Gastrocnemius medialis (tissue), 4 donors: ENCODE data around the gene PIAS4. TPM values are rescaled to one million over a fixed set of nuclear protein-coding genes. Genes with fewer than 3 reads are reported as not detected.

Experiments used
- ATAC-seq, 2 donors: fragments of 150-250 bp; one replicate each; pipeline ENCODE4 v1.9.1; 2016
- DNase-seq, 2 donors: peaks; one replicate each; pipeline ENCODE4 v3.0.0-alpha.2; 2019
- H3K27ac ChIP-seq, 4 donors: fragments of 200-600 bp; sonication (generic); 1 replicate in 1 of 4; 2 replicates in 3 of 4; pipeline ENCODE4 v1.5.1; 2016 to 2018; ENCODE audit warnings: mild to moderate bottlenecking in 2 of 4, moderate library complexity in 1 of 4
- H3K27me3 ChIP-seq, 3 donors: fragments of 200-600 bp; sonication (generic) in 2 of 3; 1 replicate in 1 of 3; 2 replicates in 2 of 3; pipeline versions ENCODE4 v1.5.1 to v1.6.0; 2016 to 2019; ENCODE audit warnings: mild to moderate bottlenecking in 1 of 3, moderate library complexity in 1 of 3
- H3K36me3 ChIP-seq, 2 donors: fragments of 200-600 bp; sonication (generic) in 1 of 2; one replicate each; pipeline ENCODE4 v1.5.1; 2017 to 2018
- H3K4me1 ChIP-seq, 2 donors: fragments of 200-600 bp; sonication (generic) in 1 of 2; one replicate each; pipeline ENCODE4 v1.5.1; 2016 to 2017; ENCODE audit warnings: mild to moderate bottlenecking in 2 of 2
- H3K4me3 ChIP-seq, 4 donors: fragments of 200-600 bp; sonication (generic) in 3 of 4; 1 replicate in 1 of 4; 2 replicates in 3 of 4; pipeline ENCODE4 v1.5.1; 2016 to 2019; ENCODE audit warnings: mild to moderate bottlenecking in 2 of 4
- H3K9me3 ChIP-seq, 3 donors: fragments of 200-600 bp; sonication (generic) in 2 of 3; 1 replicate in 1 of 3; 2 replicates in 2 of 3; pipeline ENCODE4 v1.5.1; 2016 to 2019
- CTCF ChIP-seq, 5 experiments: fragments of 450-650 bp in 3 of 5; fragments of 200-600 bp in 2 of 5; sonication (generic) in 2 of 5; IDR thresholded peaks in 4 of 5; conservative IDR thresholded peaks in 1 of 5; 1 replicate in 4 of 5; 2 replicates in 1 of 5; pipeline ENCODE4 v1.5.1; 2016 to 2019; ENCODE audit warnings: antibody characterized with exemption in 5 of 5, mild to moderate bottlenecking in 3 of 5, moderate library complexity in 3 of 5
- POLR2A ChIP-seq, 2 donors: fragments of 450-650 bp; IDR thresholded peaks; one replicate each; pipeline ENCODE4 v1.6.1; 2017; ENCODE audit warnings: antibody characterized with exemption in 2 of 2, mild to moderate bottlenecking in 2 of 2, moderate library complexity in 2 of 2
- in situ Hi-C, 4 donors: fragments of 200-750 bp; cut with MboI; loops; one replicate each; pipeline versions ENCODE4 v1.15.0 to v1.8.0; 2017; ENCODE audit warnings: low sequenced_read_pairs in 4 of 4
- intact Hi-C: fragments of 100-400 bp; cut with DNase I; formaldehyde crosslinking; loops from one replicate; pipeline ENCODE4 v1.15.1; 2023; ENCODE audit warnings: low total_unique reads
- total RNA-seq, 4 donors: library from RNA; depleted of rRNA; stranded (reverse); fragments of >200 nt; gene quantifications; one replicate each; pipeline versions ENCODE4 v1.1.0 to v1.2.3, GENCODE V29; 2016

The PIAS4 gene
- total RNA-seq, 4 donors from 2014 or later = 15.5 to 20.0 (median 17.5) TPM

DNA sequence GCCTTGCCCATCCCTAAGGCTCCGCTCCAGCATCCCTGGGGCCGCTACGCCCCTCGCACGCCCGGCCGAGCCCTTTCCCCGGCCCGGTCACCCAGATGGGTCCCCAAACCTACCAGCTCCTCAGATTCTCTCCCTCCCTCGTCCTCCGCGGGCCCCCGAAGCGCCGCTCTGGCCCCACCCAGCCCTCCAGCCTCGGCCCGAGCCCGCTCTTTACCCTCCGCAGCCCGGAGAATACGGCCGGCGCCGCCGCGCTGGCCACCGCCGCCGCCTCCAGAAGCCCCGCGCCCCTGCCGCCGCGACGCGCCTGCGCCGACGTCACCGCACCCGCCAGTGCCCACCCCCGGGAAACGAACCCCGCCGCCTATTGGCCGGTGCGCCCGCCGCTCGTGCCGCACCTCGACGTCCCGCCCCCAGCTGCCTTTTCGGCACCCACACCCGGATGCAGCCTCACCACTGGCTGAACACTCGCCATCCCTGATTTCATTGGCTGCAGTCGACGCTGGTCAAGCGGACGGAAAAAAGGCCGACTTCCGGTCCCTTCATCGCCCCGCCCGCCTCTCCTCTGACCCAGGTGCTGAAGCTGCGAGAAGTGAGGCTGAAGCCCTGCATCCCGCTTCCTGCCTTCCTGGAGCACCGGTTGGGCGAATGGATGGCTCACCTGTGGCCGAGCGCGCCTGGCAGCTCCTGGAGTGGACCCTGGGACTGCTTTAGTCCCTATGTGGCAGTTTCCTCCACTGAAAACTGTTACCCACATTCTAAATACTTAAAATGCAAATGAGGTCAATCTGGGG, 36.5 kb upstream of the PIAS4 start, which contains the start of gene DAPK3:
Gene DAPK3, minus strand, starts transcription at position 292 of the 791 bp plus-strand sequence. CDS start 1,364 bp downstream, outside the sequence.
- in situ Hi-C loops (no loop called here), intact Hi-C loops (loop anchor here (1.0 to 10.0 kb wide), 2 partner anchors 14 to 1806 kb away; partner anchors contain the start of genes DOT1L and EEF2)
- ATAC-seq (peak; percentile 74 to 78), DNase-seq (peak; percentile 98)
- no peaks in the 10 kb centered on the region for H3K27me3 ChIP-seq
- H3K4me3 ChIP-seq = peak within 1 kb of the TSS; percentile 79 to 98 (median 90)
- peaks cover 0 to 29% of the 10 kb centered on the region in 2 donors for H3K36me3 ChIP-seq
- TF ChIP-seq POLR2A (IDR thresholded peaks at IDR 0.05) (peak; percentile 100), CTCF (IDR thresholded peaks at IDR 0.05 in 4 of 5, conservative IDR thresholded peaks at IDR 0.05 in 1 of 5) (peak in 3 of 5 experiments; percentile 20 to 42 (median 26))
- no peaks in the 10 kb centered on the region for H3K9me3 ChIP-seq
- peaks cover 42 to 43% of the 10 kb centered on the region in 2 donors for H3K4me1 ChIP-seq
- H3K27ac ChIP-seq = peak within 1 kb of the TSS; percentile 97 to 100 (median 98)

- in situ Hi-C loops = no loop called here
- Histone ChIP-seq H3K36me3 (peaks cover 0 to 52% of the 10 kb centered on the region in 2 donors), H3K27ac (peak overlapping the region; percentile 8 to 73 (median 53)), H3K4me1 (peaks cover 3 to 7% of the 10 kb centered on the region in 2 donors), H3K27me3 (no peaks in the 10 kb centered on the region), H3K4me3 (no peak overlapping the region), H3K9me3 (no peaks in the 10 kb centered on the region)
- DNase-seq (peak in 1 of 2 donors; percentile 33), ATAC-seq (no peak)
- TF ChIP-seq POLR2A (IDR thresholded peaks at IDR 0.05) (no peak), CTCF (IDR thresholded peaks at IDR 0.05 in 4 of 5, conservative IDR thresholded peaks at IDR 0.05 in 1 of 5) (no peak)
- intact Hi-C loops = loop anchor here (10.0 kb wide), 1 partner anchor 1810 kb away; the partner anchor contains the start of gene DOT1L
Observed at GRCh38 chr19:3975144-3975543, 32.4 kb upstream of the PIAS4 start.

DNA sequence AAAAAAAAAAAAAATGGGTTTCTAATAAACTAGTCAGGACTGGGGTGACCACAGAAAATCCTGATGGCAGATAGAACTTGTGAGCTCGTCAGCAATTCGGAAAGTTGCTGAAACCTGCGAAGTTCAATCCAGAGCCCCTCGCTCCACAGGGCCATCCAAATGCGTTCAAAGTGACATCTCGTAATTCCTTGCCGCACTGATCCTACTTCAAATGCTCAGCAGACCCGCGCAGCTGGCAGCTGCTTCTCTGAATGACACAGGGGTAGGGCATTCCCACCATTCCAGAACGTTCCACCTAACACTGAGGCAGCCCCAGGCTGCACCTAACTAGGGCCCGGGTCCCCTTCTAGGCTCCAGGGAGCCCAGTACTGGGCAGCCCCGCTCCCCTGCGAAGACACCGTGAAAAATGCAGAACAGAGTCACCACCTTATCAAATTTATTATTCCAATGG, 31.9 kb upstream of the PIAS4 start:
- Histone ChIP-seq H3K4me1 (peaks cover 3% of the 10 kb centered on the region in 2 donors), H3K9me3 (no peaks in the 10 kb centered on the region), H3K27me3 (no peaks in the 10 kb centered on the region), H3K27ac (peak overlapping the region; percentile 36 to 73 (median 69)), H3K36me3 (peaks cover 0 to 57% of the 10 kb centered on the region in 2 donors), H3K4me3 (no peak overlapping the region)
- in situ Hi-C loops (no loop called here), intact Hi-C loops (loop anchor here (10.0 kb wide), 1 partner anchor 1811 kb away; the partner anchor contains the start of gene DOT1L)
- no peak for TF ChIP-seq POLR2A (IDR thresholded peaks at IDR 0.05)
- no peak for TF ChIP-seq CTCF (IDR thresholded peaks at IDR 0.05 in 4 of 5, conservative IDR thresholded peaks at IDR 0.05 in 1 of 5)
- DNase-seq = peak in 1 of 2 donors; percentile 21
- no peak for ATAC-seq

GRCh38 chr19:3976495-3977241, 30.9 kb upstream of the PIAS4 start:
- Histone ChIP-seq H3K36me3 (peaks cover 0 to 67% of the 10 kb centered on the region in 2 donors), H3K27ac (peak overlapping the region; percentile 28 to 73 (median 69)), H3K4me3 (no peak overlapping the region), H3K9me3 (no peaks in the 10 kb centered on the region), H3K27me3 (no peaks in the 10 kb centered on the region), H3K4me1 (peaks cover 0 to 3% of the 10 kb centered on the region in 2 donors)
- intact Hi-C loops = loop anchor here (10.0 kb wide), 1 partner anchor 1812 kb away; the partner anchor contains the start of gene DOT1L
- in situ Hi-C loops = no loop called here
- TF ChIP-seq POLR2A (IDR thresholded peaks at IDR 0.05) = no peak
- TF ChIP-seq CTCF (IDR thresholded peaks at IDR 0.05 in 4 of 5, conservative IDR thresholded peaks at IDR 0.05 in 1 of 5) = no peak
- DNase-seq (peak; percentile 33 to 59), ATAC-seq (peak in 1 of 2 donors; percentile 63)
